ENCODE data around the gene BMP8A.
A peak's percentile ranks its signal among the peaks of the same experiment; 100 is the strongest.
"Not testable (repeated sequence)": the region's sequence is repeated elsewhere in the genome, so short reads cannot be mapped to it uniquely, and the experiment has no call there.

The BMP8A gene

DNA sequence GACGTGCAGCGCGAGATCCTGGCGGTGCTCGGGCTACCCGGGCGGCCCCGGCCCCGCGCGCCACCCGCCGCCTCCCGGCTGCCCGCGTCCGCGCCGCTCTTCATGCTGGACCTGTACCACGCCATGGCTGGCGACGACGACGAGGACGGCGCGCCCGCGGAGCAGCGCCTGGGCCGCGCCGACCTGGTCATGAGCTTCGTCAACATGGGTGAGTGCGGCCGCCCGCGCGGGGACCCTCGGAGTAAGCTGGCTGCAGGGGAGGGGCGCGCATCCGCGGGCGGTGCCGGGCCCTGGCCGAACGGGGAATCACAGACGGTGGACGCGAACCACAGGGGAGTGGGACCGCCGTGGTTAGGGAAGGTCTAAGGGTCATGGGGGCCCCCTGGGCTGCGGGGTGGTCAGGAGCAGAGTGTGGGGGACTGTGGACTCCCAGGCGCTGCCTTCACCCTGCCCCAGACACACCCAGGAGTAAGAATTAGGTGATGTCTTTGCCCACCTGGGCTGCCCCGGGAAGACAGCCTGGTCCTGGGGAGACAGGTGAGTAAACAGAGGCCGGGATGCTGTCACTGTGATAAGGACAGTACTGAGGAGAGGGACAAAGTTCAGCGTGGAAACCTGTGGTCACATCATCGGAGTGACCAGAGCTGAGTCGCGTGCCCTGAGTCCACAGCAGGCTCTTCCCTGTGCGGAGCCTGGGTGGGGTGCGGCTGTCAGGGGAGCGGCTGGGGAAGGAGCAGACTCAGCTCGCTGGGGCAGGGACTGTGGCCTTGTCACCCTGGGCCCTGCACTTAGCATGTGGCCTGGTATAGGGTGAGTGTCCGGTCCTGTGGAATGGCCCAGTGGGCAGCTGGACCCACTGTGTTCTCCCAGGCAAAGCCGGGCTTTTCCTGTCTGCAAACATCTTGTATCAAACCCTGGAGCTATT lies 944 bp downstream of the BMP8A start:
- not testable (repeated sequence) for H2AFZ ChIP-seq (ENCODE audit: low read depth, low read length); H4K91ac ChIP-seq (ENCODE audit: low read length); H3K9ac ChIP-seq (ENCODE audit: low read length); DNase-seq; H3K4me2 ChIP-seq (ENCODE audit: low read length, poor library complexity, severe bottlenecking); H3K14ac ChIP-seq (ENCODE audit: low read length in 2 of 2); H2BK5ac ChIP-seq (ENCODE audit: low read depth, low read length, poor library complexity, severe bottlenecking); H2BK12ac ChIP-seq (ENCODE audit: low read length in 2 of 2); H2AK5ac ChIP-seq (ENCODE audit: low read length, severe bottlenecking); H3K4ac ChIP-seq (ENCODE audit: low read depth in 1 of 2, low read length in 2 of 2); H3K9me3 ChIP-seq (ENCODE audit: control insufficient read depth, low read length); H3K23ac ChIP-seq (ENCODE audit: low read length in 2 of 2); H3K27ac ChIP-seq (ENCODE audit: low read length, poor library complexity, severe bottlenecking); H2BK15ac ChIP-seq (ENCODE audit: low read depth, poor library complexity, severe bottlenecking); H2BK120ac ChIP-seq (ENCODE audit: low read depth, low read length); H3K4me3 ChIP-seq (ENCODE audit: insufficient read depth in 1 of 2, low read depth in 1 of 2, low read length in 2 of 2); H4K8ac ChIP-seq (ENCODE audit: low read length); H3K18ac ChIP-seq (ENCODE audit: low read depth in 1 of 2, low read length in 2 of 2); H3K79me1 ChIP-seq (replicated peaks; ENCODE audit: low read length, poor library complexity, severe bottlenecking)
- H3K4me1 ChIP-seq (ENCODE audit: control insufficient read depth, insufficient read depth, low read depth, low read length) = peaks cover 21% of the 10 kb centered on the region
- peaks cover 7 to 10% of the 10 kb centered on the region in 2 experiments for H3K36me3 ChIP-seq (ENCODE audit: control insufficient read depth in 1 of 2, insufficient read depth in 2 of 2, low read depth in 1 of 2, low read length in 2 of 2)
- WGBS = 24% methylated on average over 49 of the region's 67 CpGs
- peaks cover 16 to 35% of the 10 kb centered on the region in 2 experiments for H3K27me3 ChIP-seq (ENCODE audit: control insufficient read depth in 1 of 2, insufficient read depth in 1 of 2, low read length in 2 of 2)

- not testable (repeated sequence) for H3K4me2 ChIP-seq (ENCODE audit: low read length, poor library complexity, severe bottlenecking); H3K4ac ChIP-seq (ENCODE audit: low read depth in 1 of 2, low read length in 2 of 2); DNase-seq; H3K9me3 ChIP-seq (ENCODE audit: control insufficient read depth, low read length); H2BK15ac ChIP-seq (ENCODE audit: low read depth, poor library complexity, severe bottlenecking); H2AK5ac ChIP-seq (ENCODE audit: low read length, severe bottlenecking); H3K9ac ChIP-seq (ENCODE audit: low read length); H2BK120ac ChIP-seq (ENCODE audit: low read depth, low read length); H2AFZ ChIP-seq (ENCODE audit: low read depth, low read length); H2BK12ac ChIP-seq (ENCODE audit: low read length in 2 of 2); H3K36me3 ChIP-seq (ENCODE audit: control insufficient read depth in 1 of 2, insufficient read depth in 2 of 2, low read depth in 1 of 2, low read length in 2 of 2); H3K14ac ChIP-seq (ENCODE audit: low read length in 2 of 2); H4K8ac ChIP-seq (ENCODE audit: low read length); H3K4me3 ChIP-seq (ENCODE audit: insufficient read depth in 1 of 2, low read depth in 1 of 2, low read length in 2 of 2); H4K91ac ChIP-seq (ENCODE audit: low read length); H2BK5ac ChIP-seq (ENCODE audit: low read depth, low read length, poor library complexity, severe bottlenecking); H3K27ac ChIP-seq (ENCODE audit: low read length, poor library complexity, severe bottlenecking); H3K79me1 ChIP-seq (replicated peaks; ENCODE audit: low read length, poor library complexity, severe bottlenecking); H3K18ac ChIP-seq (ENCODE audit: low read depth in 1 of 2, low read length in 2 of 2)
- peaks cover 24% of the 10 kb centered on the region for H3K4me1 ChIP-seq (ENCODE audit: control insufficient read depth, insufficient read depth, low read depth, low read length)
- WGBS = 90% methylated on average over 11 of the region's 13 CpGs
- peak overlapping the region in 1 of 2 experiments; percentile 69 for H3K23ac ChIP-seq (ENCODE audit: low read length in 2 of 2)
- peaks cover 16 to 38% of the 10 kb centered on the region in 2 experiments for H3K27me3 ChIP-seq (ENCODE audit: control insufficient read depth in 1 of 2, insufficient read depth in 1 of 2, low read length in 2 of 2)
These were observed 1.8 kb downstream of the BMP8A start for GRCh38 chr1:39493043-39493810.

GRCh38 chr1:39494671-39495410 lies 3.4 kb downstream of the BMP8A start:
- H2AFZ ChIP-seq (ENCODE audit: low read depth, low read length) = no peak overlapping the region
- H2AK5ac ChIP-seq (ENCODE audit: low read length, severe bottlenecking) = no peak overlapping the region
- H3K4me1 ChIP-seq (ENCODE audit: control insufficient read depth, insufficient read depth, low read depth, low read length) = peaks cover 22% of the 10 kb centered on the region
- H3K9me3 ChIP-seq (ENCODE audit: control insufficient read depth, low read length) = no peaks in the 10 kb centered on the region
- H3K4me2 ChIP-seq (ENCODE audit: low read length, poor library complexity, severe bottlenecking) = no peak overlapping the region
- H4K91ac ChIP-seq (ENCODE audit: low read length) = no peak overlapping the region
- H2BK5ac ChIP-seq (ENCODE audit: low read depth, low read length, poor library complexity, severe bottlenecking) = no peak overlapping the region
- H3K14ac ChIP-seq (ENCODE audit: low read length in 2 of 2) = no peak overlapping the region
- DNase-seq = no peak
- WGBS = 88% methylated on average over 9 of the region's 14 CpGs
- H2BK12ac ChIP-seq (ENCODE audit: low read length in 2 of 2) = no peak overlapping the region
- H4K8ac ChIP-seq (ENCODE audit: low read length) = no peak overlapping the region
- H3K4ac ChIP-seq (ENCODE audit: low read depth in 1 of 2, low read length in 2 of 2) = no peak overlapping the region
- no peak overlapping the region for H3K18ac ChIP-seq (ENCODE audit: low read depth in 1 of 2, low read length in 2 of 2)
- H3K9ac ChIP-seq (ENCODE audit: low read length) = no peak overlapping the region
- no peak overlapping the region for H2BK120ac ChIP-seq (ENCODE audit: low read depth, low read length)
- peaks cover 0 to 6% of the 10 kb centered on the region in 2 experiments for H3K36me3 ChIP-seq (ENCODE audit: control insufficient read depth in 1 of 2, insufficient read depth in 2 of 2, low read depth in 1 of 2, low read length in 2 of 2)
- H3K27me3 ChIP-seq (ENCODE audit: control insufficient read depth in 1 of 2, insufficient read depth in 1 of 2, low read length in 2 of 2) = peaks cover 16 to 44% of the 10 kb centered on the region in 2 experiments
- no peak overlapping the region for H3K4me3 ChIP-seq (ENCODE audit: insufficient read depth in 1 of 2, low read depth in 1 of 2, low read length in 2 of 2)
- no peak overlapping the region for H3K27ac ChIP-seq (ENCODE audit: low read length, poor library complexity, severe bottlenecking)
- H3K79me1 ChIP-seq (replicated peaks; ENCODE audit: low read length, poor library complexity, severe bottlenecking) = no peaks in the 10 kb centered on the region
- no peak overlapping the region for H2BK15ac ChIP-seq (ENCODE audit: low read depth, poor library complexity, severe bottlenecking)
- no peak overlapping the region for H3K23ac ChIP-seq (ENCODE audit: low read length in 2 of 2)
